Tibial nerve (tissue), 3 donors: ENCODE results near the gene TMEM17.

Experiments
- CTCF ChIP-seq, 5 experiments: fragments of 200-600 bp in 3 of 5; fragments of 450-650 bp in 2 of 5; sonication (generic) in 3 of 5; IDR thresholded peaks; one replicate each; pipeline ENCODE4 v1.5.1; 2016 to 2019; ENCODE audit warnings: antibody characterized with exemption in 5 of 5, mild to moderate bottlenecking in 3 of 5, moderate library complexity in 2 of 5
- POLR2A ChIP-seq, 2 donors: fragments of 450-650 bp; IDR thresholded peaks; one replicate each; pipeline ENCODE4 v1.6.1; 2017; ENCODE audit warnings: antibody characterized with exemption in 2 of 2, mild to moderate bottlenecking in 2 of 2, moderate library complexity in 2 of 2

GRCh38 chr2:62461707-62462106 lies 44.3 kb downstream of the TMEM17 start:
- TF ChIP-seq CTCF (IDR thresholded peaks at IDR 0.05) (no peak), POLR2A (IDR thresholded peaks at IDR 0.05) (no peak)
